ENCODE results near the gene DCANP1.
"Not testable (repeated sequence)": the region's sequence is repeated elsewhere in the genome, so short reads cannot be mapped to it uniquely, and the experiment has no call there.

Gene DCANP1

GRCh38 chr5:135447298-135447929 is at the start of gene DCANP1:
Gene DCANP1 (minus strand): TSS chr5:135447348. CDS start chr5:135447108, 240 bp downstream.
- no peak for DNase-seq

- DNase-seq = not testable (repeated sequence)
Observed at GRCh38 chr5:135495531-135495930, 48.4 kb upstream of the DCANP1 start.

GRCh38 chr5:135494196-135494595 is 47.0 kb upstream of the DCANP1 start:
- no peak for DNase-seq

- peak in 2 of 14 donors; percentile 26 to 35 for DNase-seq
Observed at GRCh38 chr5:135493406-135494180, 46.4 kb upstream of the DCANP1 start.

- no peak for DNase-seq
Observed at GRCh38 chr5:135492319-135492626, 45.1 kb upstream of the DCANP1 start.

GRCh38 chr5:135491552-135492318 is 44.6 kb upstream of the DCANP1 start:
- DNase-seq = no peak

GRCh38 chr5:135491038-135491551 is 43.9 kb upstream of the DCANP1 start:
- DNase-seq = no peak

- DNase-seq = no peak
Observed at GRCh38 chr5:135490245-135491037, 43.3 kb upstream of the DCANP1 start.

GRCh38 chr5:135489466-135490244 is 42.5 kb upstream of the DCANP1 start:
- no peak for DNase-seq

GRCh38 chr5:135488727-135489465 is 41.7 kb upstream of the DCANP1 start:
- peak in 9 of 14 donors; percentile 19 to 84 (median 26) for DNase-seq

GRCh38 chr5:135487839-135488514 is 40.8 kb upstream of the DCANP1 start:
- no peak for DNase-seq

- DNase-seq = peak in 1 of 14 donors; percentile 40
Observed at GRCh38 chr5:135487037-135487395, 39.9 kb upstream of the DCANP1 start.

GRCh38 chr5:135486131-135487036 is 39.2 kb upstream of the DCANP1 start:
- no peak for DNase-seq

GRCh38 chr5:135484674-135485086 is 37.5 kb upstream of the DCANP1 start:
- DNase-seq = no peak

- DNase-seq = no peak
Observed at GRCh38 chr5:135483254-135483653, 36.1 kb upstream of the DCANP1 start.

GRCh38 chr5:135482381-135482933 is 35.3 kb upstream of the DCANP1 start:
- DNase-seq = peak in 2 of 14 donors; percentile 28 to 73

- DNase-seq = no peak
Observed at GRCh38 chr5:135481909-135482311, 34.8 kb upstream of the DCANP1 start.

GRCh38 chr5:135481387-135481786 is 34.2 kb upstream of the DCANP1 start:
- DNase-seq = no peak

GRCh38 chr5:135480511-135480910 is 33.4 kb upstream of the DCANP1 start:
- DNase-seq = no peak
